Inflammatory macrophage (primary cell): ENCODE results near the gene STX17.

Source experiments
- DNase-seq, 2 donors: peaks; one replicate each; pipeline ENCODE4 v3.0.0-alpha.2; 2020 to 2022

The STX17 gene

DNA sequence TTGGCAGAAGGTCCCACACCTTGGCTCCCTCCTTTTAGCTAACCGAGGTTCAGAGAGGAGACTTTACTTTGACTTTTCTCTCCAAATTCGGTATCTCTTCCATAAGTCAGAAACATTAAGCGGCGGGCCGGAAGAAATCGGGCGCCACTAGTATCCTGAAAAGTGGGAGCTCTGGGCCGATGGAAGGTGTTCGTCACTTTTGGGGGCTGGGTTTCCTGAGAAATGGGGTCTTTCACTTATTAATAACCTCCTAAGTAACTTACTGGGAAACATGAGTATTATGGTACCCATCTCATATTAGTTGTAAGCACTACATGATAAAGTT, 716 bp downstream of the STX17 start:
- no peak for DNase-seq

DNA sequence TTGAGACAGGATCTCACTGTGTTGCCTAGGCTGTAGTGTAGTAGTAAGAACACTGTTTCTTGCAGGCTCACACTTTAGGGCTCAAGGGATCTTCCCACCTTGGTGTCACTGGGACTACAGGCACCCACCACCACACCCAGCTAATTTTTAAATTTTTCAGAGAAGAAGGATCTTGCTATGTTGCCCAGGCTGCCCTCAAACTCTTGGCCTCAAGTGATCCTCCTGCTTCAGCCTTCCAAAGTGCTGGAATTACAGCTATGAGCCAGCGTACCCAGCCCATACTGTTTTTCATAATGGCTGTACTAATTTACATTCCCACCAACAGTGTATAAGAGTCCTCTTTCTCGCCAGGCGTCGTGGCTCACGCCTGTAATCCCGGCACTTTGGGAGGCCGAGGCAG, 5.1 kb downstream of the STX17 start:
- DNase-seq = no peak

DNA sequence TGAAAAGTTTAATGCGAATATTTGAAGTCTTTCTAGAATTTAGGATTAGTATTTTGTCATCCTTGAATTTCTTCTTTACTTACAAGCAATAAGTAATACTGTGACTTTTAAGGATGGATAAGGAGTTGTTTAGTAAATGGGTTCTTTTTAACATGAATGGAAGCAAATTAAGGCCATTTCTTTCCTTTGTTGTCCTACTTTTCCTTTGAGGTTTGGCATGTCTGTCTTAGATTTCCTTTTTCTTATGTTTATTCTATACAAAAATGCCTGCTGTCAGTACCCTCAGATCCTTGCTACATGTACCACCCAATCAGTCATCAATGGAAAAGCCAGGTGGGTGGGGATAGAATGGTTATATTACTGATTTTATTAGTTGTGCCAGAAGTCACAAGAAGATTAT, 10.2 kb downstream of the STX17 start:
- no peak for DNase-seq

DNA sequence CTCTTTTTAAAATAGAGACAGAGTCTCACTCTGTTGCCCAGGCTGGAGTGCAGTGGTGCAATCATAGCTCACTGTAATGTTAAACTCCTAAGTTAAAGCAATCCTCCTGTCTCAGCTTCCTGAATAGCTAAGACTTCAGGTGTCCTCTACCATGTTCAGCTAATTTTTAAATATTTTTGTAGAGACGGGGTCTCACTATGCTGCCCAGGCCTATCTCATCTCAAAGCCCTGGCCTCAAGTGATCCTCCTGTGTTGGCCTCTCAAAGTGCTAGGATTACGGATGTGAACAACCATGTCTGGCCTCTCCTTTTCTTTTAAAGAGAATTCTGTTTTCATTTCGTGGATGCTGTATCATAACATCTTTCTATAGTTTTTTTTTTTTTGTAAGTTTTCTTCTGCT, 11.7 kb downstream of the STX17 start:
- DNase-seq = no peak

DNA sequence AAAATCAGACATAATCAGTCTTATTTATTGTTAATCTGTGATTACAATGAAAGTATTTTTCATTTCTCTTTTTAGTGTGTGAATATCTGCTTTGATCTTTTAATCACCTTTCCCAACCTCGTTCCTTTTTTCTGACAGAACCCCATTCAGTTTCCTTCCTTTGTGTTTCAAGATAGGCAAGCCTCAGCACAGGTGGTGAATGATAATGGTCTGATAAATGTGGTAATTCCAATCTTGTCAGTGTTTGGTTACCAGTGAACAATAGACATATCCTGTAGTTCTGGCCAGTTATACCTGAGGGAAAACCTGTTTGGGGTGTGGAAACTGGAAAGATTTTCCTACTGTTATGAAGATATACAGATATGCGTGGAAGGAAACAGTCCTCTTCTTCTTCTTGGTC, 13.5 kb downstream of the STX17 start:
- no peak for DNase-seq

DNA sequence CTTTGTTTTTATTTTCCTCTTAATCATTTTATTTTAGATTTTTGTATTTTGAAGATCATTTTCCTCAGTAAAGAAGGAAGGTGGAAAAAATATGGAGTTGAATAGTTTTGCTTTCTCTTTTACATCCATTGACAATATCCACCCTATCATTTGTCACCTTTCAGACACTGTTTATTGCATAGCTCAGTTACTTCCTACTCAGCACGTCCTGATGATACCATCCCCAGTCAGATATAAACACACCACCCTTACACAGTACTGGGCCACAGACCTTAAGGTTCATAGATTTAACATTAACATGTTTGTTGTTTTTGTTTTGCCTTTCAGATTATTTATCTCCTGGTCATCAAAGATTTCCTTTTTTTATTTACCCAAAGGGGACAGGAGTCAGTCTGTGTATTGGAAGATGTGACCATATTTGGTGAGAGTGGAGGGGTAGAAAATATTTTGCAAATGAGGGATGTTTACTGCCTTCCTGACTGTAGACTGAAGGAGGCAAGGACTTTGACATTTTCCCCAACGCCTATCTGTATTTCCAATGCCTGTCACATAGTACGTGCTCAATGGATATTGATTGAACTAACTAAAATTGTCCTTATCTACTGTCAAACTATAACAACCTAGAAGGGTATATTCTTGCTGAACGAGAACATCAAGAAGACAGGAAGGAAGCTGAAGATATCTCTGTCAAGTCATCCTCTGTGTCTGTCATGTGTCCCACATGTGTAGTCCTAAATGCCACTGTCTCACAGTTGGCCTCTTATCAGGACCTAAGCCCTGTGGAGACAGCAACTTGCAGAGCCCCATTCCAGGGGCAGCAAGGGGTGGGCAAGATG, 15.6 kb downstream of the STX17 start:
- DNase-seq = no peak

DNA sequence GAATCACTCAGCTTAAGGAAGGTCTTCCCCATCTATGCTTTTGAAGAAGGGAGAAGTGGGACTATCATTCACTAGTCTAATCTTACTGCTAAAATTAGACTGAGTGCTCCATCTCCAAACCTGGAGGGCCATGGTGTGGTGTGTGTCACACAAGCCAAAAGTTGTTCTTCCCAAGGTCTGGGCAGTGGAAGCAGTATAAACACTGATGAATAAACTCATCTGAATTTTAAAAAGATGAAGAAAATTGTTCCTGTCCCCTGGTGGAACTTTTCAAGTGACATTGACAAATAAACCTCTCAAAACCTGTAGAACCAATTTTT, 16.2 kb downstream of the STX17 start:
- DNase-seq = no peak

DNA sequence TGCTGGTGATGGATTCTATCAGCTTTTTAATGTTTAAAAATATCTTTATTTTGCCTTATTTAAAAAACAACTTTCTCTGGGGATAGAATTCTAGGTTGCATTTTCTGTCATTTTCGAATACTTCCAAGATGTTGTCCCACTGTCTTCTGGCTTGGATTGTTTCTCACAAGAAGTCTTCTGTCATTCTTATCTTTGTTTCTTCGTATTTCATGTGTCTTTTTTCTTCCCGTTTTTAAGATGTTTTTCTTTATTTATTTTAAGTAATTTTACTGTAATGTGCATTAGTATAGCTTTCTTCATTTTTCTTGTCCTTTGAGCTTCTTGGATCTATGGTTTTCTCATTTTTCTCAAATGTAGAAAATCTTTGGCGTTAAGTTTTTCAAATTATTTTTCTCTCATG, 19.1 kb downstream of the STX17 start:
- no peak for DNase-seq

DNA sequence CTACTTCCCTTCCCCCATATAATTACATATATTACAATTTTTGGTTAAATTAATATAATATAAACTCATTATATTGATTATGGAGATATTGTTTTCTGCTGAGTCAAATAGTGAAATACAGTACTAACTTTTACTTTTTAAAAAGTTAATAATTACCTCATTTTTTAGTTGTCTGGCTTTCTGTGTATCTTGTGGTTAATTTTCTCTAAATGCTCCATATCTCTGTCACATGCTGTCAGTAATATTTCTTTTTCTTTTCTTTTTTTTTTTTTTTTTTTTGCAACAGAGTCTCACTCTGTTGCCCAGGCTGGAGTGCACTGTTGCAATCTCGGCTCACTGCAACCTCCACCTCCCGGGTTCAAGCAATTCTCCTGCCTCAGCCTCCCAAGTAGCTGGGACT, 23.2 kb downstream of the STX17 start:
- no peak for DNase-seq

DNA sequence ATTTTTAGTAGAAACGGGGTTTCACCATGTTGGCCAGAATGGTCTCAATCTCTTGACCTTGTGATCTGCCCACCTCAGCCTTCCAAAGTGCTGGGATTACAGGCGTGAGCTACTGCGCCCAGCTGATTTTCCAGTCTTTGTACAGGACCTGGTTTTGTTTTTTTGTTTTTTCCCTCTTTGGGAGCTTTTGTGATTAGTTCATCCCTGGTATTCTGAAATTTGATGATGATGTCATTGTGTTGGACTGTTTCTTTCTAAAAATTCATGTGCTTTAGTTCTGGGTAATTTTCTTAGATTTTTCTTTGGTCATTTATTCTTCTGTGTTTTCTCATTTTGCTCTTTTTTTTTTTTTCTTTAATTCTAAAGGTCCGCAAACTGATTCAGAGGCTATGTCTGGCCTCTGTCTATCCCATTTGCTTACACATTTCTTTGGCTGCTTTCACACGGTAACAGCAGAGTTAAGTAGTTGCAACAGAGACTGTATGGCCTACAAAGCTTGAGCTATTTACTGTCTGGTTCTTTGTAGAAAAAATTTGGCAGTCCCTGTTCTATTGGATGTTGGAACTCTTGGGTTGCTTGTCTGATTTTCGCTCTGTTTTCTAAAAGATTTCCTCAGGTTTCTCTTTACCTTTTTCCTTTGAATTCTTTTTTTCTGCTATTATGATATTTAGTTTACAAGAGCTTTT, 24.8 kb downstream of the STX17 start:
- no peak for DNase-seq

DNA sequence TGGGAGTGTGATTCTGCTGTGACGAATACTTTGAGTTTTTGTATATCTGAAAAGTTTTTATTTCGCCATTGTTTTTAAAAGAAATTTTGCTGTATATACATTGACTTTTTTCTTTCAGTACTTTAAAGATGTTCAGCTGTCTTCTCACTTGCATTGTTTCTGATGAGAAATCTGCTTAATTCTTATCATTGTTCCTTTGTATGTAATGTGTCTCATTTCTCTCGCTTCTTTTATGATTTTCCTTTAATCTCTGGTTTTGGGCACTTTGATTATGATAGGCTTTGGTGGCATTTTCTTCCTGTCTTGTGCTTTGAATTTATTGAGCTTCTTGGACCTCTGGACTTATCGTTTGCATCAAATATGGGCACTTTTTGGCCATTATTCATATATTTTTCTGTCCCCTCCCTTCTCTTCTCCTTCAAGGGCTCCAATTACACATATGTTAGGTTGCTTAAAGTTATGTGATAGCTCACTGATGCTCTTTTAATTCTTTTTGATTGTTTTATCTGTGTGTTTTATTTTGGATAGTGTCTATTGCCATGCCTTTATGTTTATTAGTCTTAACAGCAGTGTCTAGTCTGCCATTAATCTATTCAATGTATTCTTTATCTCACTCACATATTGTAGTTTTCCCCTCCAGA, 30.6 kb downstream of the STX17 start:
- DNase-seq = no peak

DNA sequence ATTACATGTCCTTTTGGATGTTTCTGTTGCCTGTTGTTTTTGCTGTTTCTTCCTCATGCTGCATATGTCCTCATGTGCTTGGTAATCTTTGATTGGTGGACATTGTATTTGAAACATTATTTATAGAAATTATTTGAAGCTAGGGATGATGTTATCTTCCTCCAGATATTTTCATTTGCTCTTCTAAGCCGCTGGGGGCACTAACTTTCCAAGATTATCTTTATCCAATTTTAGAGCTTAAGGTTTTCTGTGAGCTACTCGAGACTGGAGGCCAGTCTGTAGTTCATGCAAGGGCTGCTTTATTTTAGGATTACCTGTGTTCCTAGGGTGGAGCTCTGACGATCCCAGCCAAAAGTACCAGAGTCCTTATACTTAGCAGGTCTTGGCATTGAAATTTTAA, 40.9 kb downstream of the STX17 start:
- no peak for DNase-seq

DNA sequence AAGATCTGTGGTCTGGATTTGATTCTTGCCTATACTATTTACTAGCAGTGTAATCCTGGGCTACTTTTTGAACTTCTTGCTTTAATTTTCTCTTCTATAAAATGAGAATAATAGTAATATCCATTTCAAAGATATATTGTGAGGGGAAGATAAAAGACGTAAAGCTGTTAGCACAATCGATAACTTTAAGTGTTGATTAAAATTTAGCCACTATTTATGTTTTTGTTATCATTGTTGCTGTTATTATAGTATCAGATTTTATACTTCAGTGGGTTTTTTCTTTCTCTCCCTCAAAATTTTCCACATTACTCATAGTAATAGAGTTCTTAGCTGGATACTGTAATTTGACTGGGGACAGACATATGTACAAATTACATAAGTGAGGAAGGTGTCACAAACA, 42.0 kb downstream of the STX17 start:
- no peak for DNase-seq

DNA sequence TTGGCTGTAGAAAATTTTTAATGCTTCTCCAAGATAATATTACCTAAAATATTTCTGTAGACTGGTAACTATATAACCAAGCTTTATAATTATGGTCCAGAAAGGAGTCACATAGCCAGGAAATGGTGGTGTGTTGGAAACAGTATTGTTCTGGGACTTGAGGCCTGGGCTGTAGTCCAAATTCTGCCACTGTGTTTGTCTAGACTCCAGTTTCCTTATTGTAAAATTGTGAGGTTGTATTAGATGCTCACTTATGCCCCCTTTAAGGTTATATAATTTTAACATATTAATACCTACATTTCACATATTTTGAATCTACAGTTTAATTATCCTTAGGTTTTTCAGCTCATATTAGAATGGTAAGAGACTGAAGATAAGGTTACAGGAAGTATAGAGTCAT, 42.4 kb downstream of the STX17 start:
- no peak for DNase-seq

DNA sequence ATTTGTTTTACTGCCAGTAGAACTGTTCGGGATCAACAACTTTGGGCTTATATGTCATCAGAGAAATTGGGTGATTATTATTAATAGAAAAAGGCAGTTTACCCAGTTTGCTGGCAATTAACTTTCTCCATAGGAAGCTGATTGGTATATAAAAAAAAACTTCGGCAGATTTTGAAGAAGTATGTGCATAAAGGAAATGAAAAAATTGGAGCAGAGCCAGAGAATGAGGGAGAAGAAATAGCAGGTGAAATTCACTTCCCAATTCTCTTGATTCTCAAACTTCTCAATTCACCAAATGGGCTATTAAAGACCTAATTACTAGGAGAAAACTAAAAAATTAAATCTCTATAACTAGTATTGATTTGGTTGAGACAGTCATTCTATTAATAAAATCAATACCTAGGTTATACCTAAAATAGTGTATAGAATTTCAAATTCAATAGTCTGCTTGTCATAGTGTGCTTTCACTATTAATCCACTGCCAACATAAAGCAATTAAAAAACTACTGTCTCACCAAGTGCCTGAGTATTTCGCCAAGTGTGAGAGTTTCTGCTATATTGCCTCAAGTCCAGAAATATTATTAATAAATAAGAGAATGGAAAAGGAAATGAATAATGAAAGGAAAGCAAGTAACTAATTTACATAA, 47.5 kb downstream of the STX17 start:
- no peak for DNase-seq

DNA sequence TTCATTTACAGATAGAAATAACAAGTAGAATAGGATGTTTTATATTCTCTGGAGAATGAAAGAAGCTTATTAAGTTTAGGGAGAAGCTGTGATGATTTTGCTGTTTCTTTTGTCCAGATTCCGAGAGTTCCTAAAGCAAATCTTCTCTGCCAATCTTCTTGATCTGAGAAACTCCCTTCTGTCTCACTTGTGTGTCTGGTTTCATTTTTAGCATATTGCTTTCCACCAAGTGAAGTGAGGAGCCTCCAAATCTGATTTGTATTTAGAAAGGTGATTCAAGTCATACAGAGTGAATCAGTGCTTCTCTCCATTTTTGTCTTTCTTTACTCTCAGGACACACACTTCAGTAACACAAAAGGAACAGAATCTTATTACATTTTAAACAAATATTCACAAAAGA, 48.4 kb downstream of the STX17 start:
- no peak for DNase-seq

DNA sequence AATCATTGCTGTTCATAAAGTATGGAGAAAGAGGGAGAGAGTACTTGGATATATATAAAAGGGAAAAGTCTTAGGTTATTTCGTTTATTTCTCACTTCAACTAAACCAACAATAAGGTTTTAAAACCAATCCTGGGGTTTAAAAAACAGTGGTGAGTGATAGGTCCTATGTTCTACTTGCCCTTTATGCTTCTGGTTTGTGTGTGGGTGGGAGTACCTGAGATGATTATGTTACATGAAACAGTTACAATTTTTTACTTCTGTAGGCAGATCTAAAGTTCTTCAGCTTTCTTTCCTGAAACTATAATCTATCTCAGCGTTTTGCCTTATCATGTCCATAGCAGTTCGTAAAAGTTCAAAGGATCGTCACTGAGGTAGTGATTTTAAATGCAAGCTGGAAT, 49.2 kb downstream of the STX17 start:
- no peak for DNase-seq

DNA sequence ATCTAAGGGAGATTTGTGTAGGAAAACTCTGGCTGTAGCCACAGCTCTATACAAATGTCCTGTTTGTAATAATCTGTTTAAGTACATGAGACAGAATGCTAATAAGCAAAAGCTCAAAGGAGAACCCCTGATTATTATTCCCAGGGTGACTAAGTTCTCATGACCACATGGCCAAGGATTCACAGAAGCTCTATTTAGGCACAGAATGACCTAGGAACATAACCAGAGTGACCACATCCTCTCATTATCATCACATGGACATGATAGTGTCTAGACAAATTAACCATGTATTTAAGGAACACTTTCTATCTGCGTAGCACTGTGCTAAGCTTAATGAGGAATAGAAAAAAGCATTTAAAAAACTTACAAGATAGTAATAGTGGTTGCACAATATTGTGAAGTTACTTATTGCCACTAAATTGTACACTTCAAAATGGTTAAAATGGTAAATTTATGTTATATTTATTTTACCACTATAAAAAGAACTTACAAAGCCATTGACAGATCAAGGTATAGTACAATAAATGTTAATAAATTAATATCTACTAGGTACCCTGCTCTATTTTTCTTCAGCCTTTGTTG, 56.3 kb downstream of the STX17 start:
- DNase-seq = peak in 1 of 2 donors; percentile 51

DNA sequence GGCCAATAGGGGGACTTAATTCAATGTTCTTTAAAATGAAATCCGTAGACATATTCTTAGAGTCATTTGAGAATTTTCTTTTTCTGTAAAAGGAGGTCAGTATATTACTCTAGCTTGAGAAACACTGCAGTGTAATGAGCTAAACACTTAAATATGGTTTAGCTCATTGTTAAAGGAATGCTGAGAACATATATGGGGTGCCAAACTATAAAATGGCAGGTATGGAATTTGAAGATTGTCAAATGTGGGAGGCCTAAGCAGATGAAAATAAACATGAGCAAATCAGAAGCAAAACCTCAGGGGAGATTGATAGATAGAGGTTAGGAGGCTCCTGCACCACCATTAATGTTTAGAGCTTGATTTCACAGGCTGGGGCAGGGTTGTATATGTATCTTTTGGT, 57.9 kb downstream of the STX17 start:
- DNase-seq = no peak

DNA sequence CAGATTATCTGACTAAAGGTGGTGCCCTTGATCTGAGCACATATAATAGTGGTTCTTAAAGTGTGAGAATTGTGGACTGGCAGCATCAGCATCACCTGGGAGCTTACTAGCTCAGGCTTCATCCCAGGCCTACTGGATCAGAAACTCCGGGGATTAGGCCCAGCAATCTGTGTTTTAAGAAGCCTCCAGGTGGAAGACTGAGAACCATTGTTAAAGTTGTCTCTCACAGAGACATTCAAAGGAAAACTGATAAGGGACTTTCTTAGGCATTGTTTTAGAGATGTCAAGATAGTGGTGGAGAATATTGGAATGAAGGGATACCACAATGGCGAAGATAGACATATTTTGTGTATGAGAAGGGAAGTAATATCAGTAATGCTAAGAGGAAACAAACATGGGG, 59.5 kb downstream of the STX17 start:
- no peak for DNase-seq

DNA sequence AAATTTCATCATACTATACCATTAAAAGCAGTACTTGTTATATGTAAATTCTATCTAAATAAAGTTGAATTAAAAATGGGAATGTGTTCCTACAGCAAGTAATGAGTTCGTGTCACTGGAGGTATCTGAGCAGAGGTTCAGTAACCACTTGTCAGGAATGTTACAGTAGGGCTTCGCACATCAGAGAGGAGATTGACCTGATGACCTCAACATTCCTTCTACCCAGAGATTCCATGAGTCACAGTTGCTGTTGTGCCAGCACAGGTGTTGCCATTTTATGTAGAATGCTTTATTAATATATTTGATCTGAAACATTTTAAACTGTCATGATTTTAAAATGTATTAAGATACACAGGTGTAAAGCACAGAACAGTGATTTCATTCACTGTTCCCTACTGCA, 60.3 kb downstream of the STX17 start:
- DNase-seq = no peak

DNA sequence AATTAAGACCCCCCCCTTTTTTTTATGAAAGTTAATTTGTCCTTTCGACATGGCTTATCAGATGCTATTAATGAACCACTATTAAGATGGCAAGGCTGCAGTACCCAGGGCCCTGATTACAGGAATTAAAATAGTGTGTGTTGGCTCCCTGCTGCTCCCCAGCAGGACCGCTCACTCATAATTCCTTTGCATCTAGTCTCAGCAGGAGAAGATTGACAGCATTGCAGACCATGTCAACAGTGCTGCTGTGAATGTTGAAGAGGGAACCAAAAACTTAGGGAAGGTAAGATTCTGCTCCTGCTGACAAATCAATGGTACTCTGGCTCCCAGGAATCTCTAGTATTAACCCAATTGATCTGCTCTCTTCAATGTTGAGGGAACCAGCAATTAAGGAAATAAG, 61.0 kb downstream of the STX17 start:
- no peak for DNase-seq

DNA sequence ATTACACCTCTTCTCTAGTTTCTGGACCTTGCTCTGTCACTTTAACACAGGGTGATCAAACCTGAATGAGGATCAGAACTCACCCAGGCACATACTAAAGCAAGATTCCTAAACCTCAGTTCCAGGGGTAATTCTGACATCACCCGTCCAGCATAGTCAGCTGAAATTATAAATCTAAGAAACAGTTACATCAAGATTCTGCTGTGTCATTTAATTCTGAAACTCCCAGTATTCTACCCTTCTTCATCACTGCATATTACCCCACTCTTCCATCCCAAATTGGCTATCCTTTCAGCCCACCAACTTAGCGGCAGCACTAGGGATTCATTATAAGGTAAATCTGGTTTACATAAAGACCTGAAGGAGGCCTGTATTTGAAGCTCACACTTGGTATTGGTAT, 64.0 kb downstream of the STX17 start:
- no peak for DNase-seq

DNA sequence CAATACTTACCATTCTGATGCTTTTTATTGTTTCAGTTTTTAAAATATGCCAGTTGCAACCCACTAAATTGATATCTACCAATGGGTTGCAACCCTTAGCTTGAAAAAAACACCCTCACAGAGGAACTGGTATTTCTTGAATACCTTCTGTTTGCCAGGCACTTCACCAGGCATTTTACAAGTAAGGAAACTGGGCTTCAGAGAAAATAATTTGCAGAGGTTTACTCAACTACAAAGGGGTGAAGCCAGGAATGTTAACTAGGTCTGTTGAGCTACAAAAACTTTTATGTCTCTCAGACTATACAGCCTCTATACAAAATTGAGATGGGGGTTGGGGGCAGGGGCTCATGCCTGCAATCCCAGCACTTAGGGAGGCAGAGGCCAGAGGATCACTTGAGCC, 65.0 kb downstream of the STX17 start:
- no peak for DNase-seq
